GM23248 (cell line): ENCODE measurements around the gene NEBL. TPM values are rescaled to one million over a fixed set of nuclear protein-coding genes. Genes with fewer than 3 reads are reported as not detected.

ENCODE experiments used
- DNase-seq: peaks from one replicate; pipeline ENCODE4 v3.0.0-alpha.2; 2015
- H2AFZ ChIP-seq: fragments of 200-600 bp; sonication (generic); 2 replicates; pipeline ENCODE4 v1.6.1; 2016; ENCODE audit warnings: antibody characterized with exemption
- H3F3A ChIP-seq: fragments of 200-600 bp; sonication (generic); 2 replicates; pipeline ENCODE4 v1.6.1; 2016; ENCODE audit warnings: mild to moderate bottlenecking, antibody characterized with exemption, mixed run types; ENCODE audit not compliant: insufficient read depth
- H3K27ac ChIP-seq: fragments of 200-600 bp; sonication (generic); 2 replicates; pipeline ENCODE4 v1.5.1; 2016; ENCODE audit warnings: mild to moderate bottlenecking
- H3K27me3 ChIP-seq: fragments of 200-600 bp; sonication (generic); replicated peaks from 2 replicates; pipeline ENCODE4 v1.6.1; 2016; ENCODE audit warnings: mild to moderate bottlenecking; ENCODE audit not compliant: insufficient read depth
- H3K36me3 ChIP-seq: fragments of 200-600 bp; sonication (generic); 2 replicates; pipeline ENCODE4 v1.6.1; 2016; ENCODE audit warnings: low read depth, mild to moderate bottlenecking
- H3K4me1 ChIP-seq: fragments of 200-600 bp; sonication (generic); 2 replicates; pipeline ENCODE4 v1.6.1; 2016; ENCODE audit warnings: mild to moderate bottlenecking; ENCODE audit not compliant: insufficient read depth
- H3K4me2 ChIP-seq: fragments of 200-600 bp; sonication (generic); one replicate; pipeline ENCODE4 v1.6.1; 2016; ENCODE audit warnings: mild to moderate bottlenecking; ENCODE audit not compliant: unreplicated experiment
- H3K4me3 ChIP-seq: fragments of 200-600 bp; sonication (generic); 2 replicates; pipeline ENCODE4 v1.5.1; 2016; ENCODE audit warnings: mild to moderate bottlenecking
- H3K79me2 ChIP-seq: fragments of 200-600 bp; sonication (generic); 2 replicates; pipeline ENCODE4 v1.6.1; 2016; ENCODE audit warnings: mild to moderate bottlenecking; ENCODE audit not compliant: insufficient read depth
- H3K9ac ChIP-seq: fragments of 200-600 bp; sonication (generic); 2 replicates; pipeline ENCODE4 v1.6.1; 2016; ENCODE audit warnings: mild to moderate bottlenecking
- H3K9me2 ChIP-seq: fragments of 200-600 bp; sonication (generic); 2 replicates; pipeline ENCODE4 v1.6.1; 2016; ENCODE audit warnings: mixed run types, mild to moderate bottlenecking, moderate library complexity; ENCODE audit not compliant: insufficient read depth
- H3K9me3 ChIP-seq: fragments of 200-600 bp; sonication (generic); one replicate; pipeline ENCODE4 v1.6.1; 2017; ENCODE audit warnings: low read depth
- H4K20me1 ChIP-seq: fragments of 200-600 bp; sonication (generic); 2 replicates; pipeline ENCODE4 v1.6.0; 2016; ENCODE audit not compliant: insufficient read depth
- EZH2 ChIP-seq: fragments of 200-600 bp; sonication (generic); IDR thresholded peaks from 2 replicates; pipeline ENCODE4 v1.6.1; 2018; ENCODE audit warnings: antibody characterized with exemption, mild to moderate bottlenecking; ENCODE audit not compliant: insufficient read depth, poor library complexity, severe bottlenecking
- EZH2phosphoT487 ChIP-seq: fragments of 200-600 bp; sonication (generic); IDR thresholded peaks from 2 replicates; pipeline ENCODE4 v1.6.1; 2018; ENCODE audit warnings: antibody characterized with exemption, moderate library complexity, mild to moderate bottlenecking, low read depth; ENCODE audit not compliant: insufficient read depth
- WGBS, 2 experiments: methylation state at CpG; one replicate each; pipeline ENCODE4 v1.1.6; 2015 to 2017; ENCODE audit warnings: low lambda C conversion rate in 2 of 2, low coverage in 1 of 2; ENCODE audit errors: missing lambda C conversion rate in 2 of 2; 5-methylcytosine and 5-hydroxymethylcytosine counted together
- in situ Hi-C: fragments of 300-500 bp; cut with MboI; formaldehyde crosslinking; loops from 2 replicates; pipeline ENCODE4 v1.15.0; 2020
- polyA plus RNA-seq: library from polyadenylated mRNA; unstranded; fragments of >200 nt; fragmentation: Nextera tagmentation; extraction: Ambion mirVana; gene quantifications from 2 replicates; pipeline ENCODE4 v1.2.1, GENCODE V29; 2016
- total RNA-seq: library from RNA; depleted of rRNA; stranded (reverse); fragments of >200 nt; shearing (Covaris generic); gene quantifications from 2 replicates; pipeline ENCODE4 v1.2.3, GENCODE V29; 2014

The NEBL gene
- total and polyA plus RNA-seq, 2 experiments from 2014 or later: not detected

GRCh38 chr10:20841419-20841818 lies 55.7 kb downstream of the NEBL start:
- 49% methylated on average over 2 of the region's 2 CpGs for WGBS, 2 experiments
- Histone ChIP-seq H3K4me3 (no peak overlapping the region), H3K79me2 (no peaks in the 10 kb centered on the region), H3K9me3 (no peaks in the 10 kb centered on the region), H3F3A (no peaks in the 10 kb centered on the region), H4K20me1 (no peaks in the 10 kb centered on the region), H3K27me3 (no peaks in the 10 kb centered on the region), H3K4me2 (no peak overlapping the region), H2AFZ (no peak overlapping the region), H3K27ac (no peak overlapping the region), H3K9me2 (no peaks in the 10 kb centered on the region), H3K36me3 (no peaks in the 10 kb centered on the region), H3K4me1 (no peaks in the 10 kb centered on the region), H3K9ac (no peak overlapping the region)
- TF ChIP-seq EZH2 (no peak), EZH2phosphoT487 (no peak)
- in situ Hi-C loops: no loop called here
- DNase-seq: no peak

GRCh38 chr10:20839910-20840309 lies 57.2 kb downstream of the NEBL start:
- no peak for DNase-seq
- no peak for TF ChIP-seq EZH2
- TF ChIP-seq EZH2phosphoT487: no peak
- no peak overlapping the region for H2AFZ ChIP-seq
- no peaks in the 10 kb centered on the region for H3K9me2 ChIP-seq
- H3K36me3 ChIP-seq: no peaks in the 10 kb centered on the region
- H3K4me3 ChIP-seq: no peak overlapping the region
- no peak overlapping the region for H3K4me2 ChIP-seq
- no peaks in the 10 kb centered on the region for H3K9me3 ChIP-seq
- H4K20me1 ChIP-seq: no peaks in the 10 kb centered on the region
- H3K79me2 ChIP-seq: no peaks in the 10 kb centered on the region
- no peaks in the 10 kb centered on the region for H3F3A ChIP-seq
- no peaks in the 10 kb centered on the region for H3K4me1 ChIP-seq
- no peak overlapping the region for H3K27ac ChIP-seq
- in situ Hi-C loops: no loop called here
- no peak overlapping the region for H3K9ac ChIP-seq
- 40 to 43% methylated on average over 3 of the region's 3 CpGs for WGBS, 2 experiments
- no peaks in the 10 kb centered on the region for H3K27me3 ChIP-seq

GRCh38 chr10:20839141-20839540 lies 58.0 kb downstream of the NEBL start:
- H3K4me2 ChIP-seq: no peak overlapping the region
- H3K36me3 ChIP-seq: no peaks in the 10 kb centered on the region
- H3K9ac ChIP-seq: no peak overlapping the region
- TF ChIP-seq EZH2 (no peak), EZH2phosphoT487 (no peak)
- in situ Hi-C loops: no loop called here
- no peak overlapping the region for H2AFZ ChIP-seq
- WGBS, 2 experiments: 45 to 52% methylated on average over 4 of the region's 4 CpGs
- no peaks in the 10 kb centered on the region for H3F3A ChIP-seq
- H3K79me2 ChIP-seq: no peaks in the 10 kb centered on the region
- no peaks in the 10 kb centered on the region for H3K9me3 ChIP-seq
- no peaks in the 10 kb centered on the region for H4K20me1 ChIP-seq
- DNase-seq: no peak
- no peaks in the 10 kb centered on the region for H3K27me3 ChIP-seq
- no peak overlapping the region for H3K4me3 ChIP-seq
- no peaks in the 10 kb centered on the region for H3K4me1 ChIP-seq
- H3K9me2 ChIP-seq: no peaks in the 10 kb centered on the region
- H3K27ac ChIP-seq: no peak overlapping the region

GRCh38 chr10:20836401-20836800 lies 60.7 kb downstream of the NEBL start:
- Histone ChIP-seq H3K9me2 (no peaks in the 10 kb centered on the region), H3K36me3 (no peaks in the 10 kb centered on the region), H3K9me3 (no peaks in the 10 kb centered on the region), H3K27me3 (no peaks in the 10 kb centered on the region), H3K9ac (no peak overlapping the region), H3F3A (no peaks in the 10 kb centered on the region), H4K20me1 (no peaks in the 10 kb centered on the region), H3K4me1 (no peaks in the 10 kb centered on the region), H3K27ac (no peak overlapping the region), H3K4me2 (no peak overlapping the region), H3K4me3 (no peak overlapping the region), H3K79me2 (no peaks in the 10 kb centered on the region), H2AFZ (no peak overlapping the region)
- no peak for DNase-seq
- in situ Hi-C loops: no loop called here
- no peak for TF ChIP-seq EZH2phosphoT487
- no peak for TF ChIP-seq EZH2
- WGBS, 2 experiments: 65 to 70% methylated on average over 7 of the region's 7 CpGs

- Histone ChIP-seq H3K27me3 (no peaks in the 10 kb centered on the region), H2AFZ (no peak overlapping the region), H3K9ac (no peak overlapping the region), H3K36me3 (no peaks in the 10 kb centered on the region), H3K27ac (no peak overlapping the region), H3K4me2 (no peak overlapping the region), H3F3A (no peaks in the 10 kb centered on the region), H3K79me2 (no peaks in the 10 kb centered on the region), H3K4me3 (no peak overlapping the region), H3K9me3 (no peaks in the 10 kb centered on the region), H3K9me2 (no peaks in the 10 kb centered on the region), H4K20me1 (no peaks in the 10 kb centered on the region), H3K4me1 (no peaks in the 10 kb centered on the region)
- no peak for DNase-seq
- no peak for TF ChIP-seq EZH2
- in situ Hi-C loops: no loop called here
- WGBS, 2 experiments: 25 to 31% methylated on average over 4 of the region's 4 CpGs
These were observed 61.8 kb downstream of the NEBL start for GRCh38 chr10:20835335-20835734.
